Measurements from ENCODE around the gene ABL1.
"Not testable (repeated sequence)": the region's sequence is repeated elsewhere in the genome, so short reads cannot be mapped to it uniquely, and the experiment has no call there.

DNA sequence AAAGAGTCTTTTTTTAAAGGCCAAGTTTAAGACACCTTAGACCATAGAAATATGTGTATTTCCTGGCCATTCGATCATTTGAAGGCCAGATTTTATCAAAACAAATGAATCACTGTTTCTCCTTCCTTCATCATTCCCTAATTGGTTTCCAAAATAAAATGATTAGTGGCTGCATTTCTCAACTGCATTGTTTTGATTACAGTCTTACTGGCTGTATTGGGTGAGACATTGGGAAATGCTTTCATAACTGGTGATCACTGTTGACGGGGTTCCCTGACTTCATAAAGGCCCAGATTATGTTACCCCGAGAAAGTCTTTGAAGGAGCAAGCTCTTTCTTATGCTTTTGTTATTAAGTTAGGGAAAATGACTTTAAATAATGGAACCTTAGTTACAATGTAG is 40.6 kb upstream of the ABL1 start:
- TF ChIP-seq, protein P1, sequence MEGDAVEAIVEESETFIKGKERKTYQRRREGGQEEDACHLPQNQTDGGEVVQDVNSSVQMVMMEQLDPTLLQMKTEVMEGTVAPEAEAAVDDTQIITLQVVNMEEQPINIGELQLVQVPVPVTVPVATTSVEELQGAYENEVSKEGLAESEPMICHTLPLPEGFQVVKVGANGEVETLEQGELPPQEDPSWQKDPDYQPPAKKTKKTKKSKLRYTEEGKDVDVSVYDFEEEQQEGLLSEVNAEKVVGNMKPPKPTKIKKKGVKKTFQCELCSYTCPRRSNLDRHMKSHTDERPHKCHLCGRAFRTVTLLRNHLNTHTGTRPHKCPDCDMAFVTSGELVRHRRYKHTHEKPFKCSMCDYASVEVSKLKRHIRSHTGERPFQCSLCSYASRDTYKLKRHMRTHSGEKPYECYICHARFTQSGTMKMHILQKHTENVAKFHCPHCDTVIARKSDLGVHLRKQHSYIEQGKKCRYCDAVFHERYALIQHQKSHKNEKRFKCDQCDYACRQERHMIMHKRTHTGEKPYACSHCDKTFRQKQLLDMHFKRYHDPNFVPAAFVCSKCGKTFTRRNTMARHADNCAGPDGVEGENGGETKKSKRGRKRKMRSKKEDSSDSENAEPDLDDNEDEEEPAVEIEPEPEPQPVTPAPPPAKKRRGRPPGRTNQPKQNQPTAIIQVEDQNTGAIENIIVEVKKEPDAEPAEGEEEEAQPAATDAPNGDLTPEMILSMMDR (IDR thresholded peaks at IDR 0.05; ENCODE audit: low read depth, low read length): not testable (repeated sequence)
- TF ChIP-seq POLR2A (IDR thresholded peaks at IDR 0.05; ENCODE audit: extremely low read depth, insufficient read length): not testable (repeated sequence)

Data from NB4 (cell line).